NCI-H2196 (cell line): Measurements from ENCODE around the gene ANKRD40.

Source experiments
- DNase-seq: peaks from one replicate; lab custom pipeline; 2025; ENCODE audit not compliant: unreplicated experiment; lab: John Stamatoyannopoulos, UW

Gene ANKRD40

GRCh38 chr17:50672071-50672470 is 35.6 kb downstream of the ANKRD40 start:
- no peak for DNase-seq

GRCh38 chr17:50668838-50669581 is 38.7 kb downstream of the ANKRD40 start:
- no peak for DNase-seq

- DNase-seq: no peak
Observed at GRCh38 chr17:50668025-50668837, 39.5 kb downstream of the ANKRD40 start.

GRCh38 chr17:50667259-50668024 is 40.3 kb downstream of the ANKRD40 start:
- DNase-seq: no peak

GRCh38 chr17:50666316-50666715 is 41.4 kb downstream of the ANKRD40 start:
- DNase-seq: no peak

- no peak for DNase-seq
Observed at GRCh38 chr17:50665838-50666237, 41.9 kb downstream of the ANKRD40 start.

- no peak for DNase-seq
Observed at GRCh38 chr17:50664788-50665458, 42.8 kb downstream of the ANKRD40 start.

- no peak for DNase-seq
Observed at GRCh38 chr17:50663812-50664374, 43.8 kb downstream of the ANKRD40 start.

- no peak for DNase-seq
Observed at GRCh38 chr17:50662632-50663225, 45.0 kb downstream of the ANKRD40 start.

GRCh38 chr17:50661795-50662391 is 45.8 kb downstream of the ANKRD40 start:
- peak; percentile 71 for DNase-seq

- no peak for DNase-seq
Observed at GRCh38 chr17:50661348-50661747, 46.4 kb downstream of the ANKRD40 start.

- no peak for DNase-seq
Observed at GRCh38 chr17:50660887-50661345, 46.8 kb downstream of the ANKRD40 start.

- peak; percentile 80 for DNase-seq
Observed at GRCh38 chr17:50660042-50660886, 47.5 kb downstream of the ANKRD40 start.

GRCh38 chr17:50659179-50659578 is 48.5 kb downstream of the ANKRD40 start:
- DNase-seq: no peak

- no peak for DNase-seq
Observed at GRCh38 chr17:50658616-50659015, 49.1 kb downstream of the ANKRD40 start.

- DNase-seq: no peak
Observed at GRCh38 chr17:50657627-50658026, 50.1 kb downstream of the ANKRD40 start.

GRCh38 chr17:50657054-50657453 is 50.7 kb downstream of the ANKRD40 start:
- no peak for DNase-seq

GRCh38 chr17:50656509-50656908 is 51.2 kb downstream of the ANKRD40 start:
- no peak for DNase-seq

- DNase-seq: no peak
Observed at GRCh38 chr17:50653738-50654137, 54.0 kb downstream of the ANKRD40 start.
